ENCODE data around the gene PDPR. TPM values are rescaled to one million over a fixed set of nuclear protein-coding genes. Genes with fewer than 3 reads are reported as not detected.
"Not testable (repeated sequence)": the region's sequence is repeated elsewhere in the genome, so short reads cannot be mapped to it uniquely, and the experiment has no call there.

The PDPR gene
- total RNA-seq, 2 donors from 2014 or later = 32.7 to 34.3 TPM

- not testable (repeated sequence) for DNase-seq (ENCODE audit: low spot score in 2 of 2); ATAC-seq; H3K36me3 Mint-ChIP-seq; H3K9me3 Mint-ChIP-seq
- peak overlapping the region; percentile 2 to 51 for H3K27ac Mint-ChIP-seq
These were observed 4.2 kb downstream of the PDPR start for GRCh38 chr16:70118354-70118753.

- ATAC-seq; DNase-seq (ENCODE audit: low spot score in 2 of 2); H3K9me3 Mint-ChIP-seq: not testable (repeated sequence)
- peak overlapping the region in 1 of 2 donors; percentile 22 for H3K27ac Mint-ChIP-seq
- H3K36me3 Mint-ChIP-seq = peaks cover 9 to 11% of the 10 kb centered on the region in 2 donors
These were observed 4.6 kb downstream of the PDPR start for GRCh38 chr16:70118776-70119175.

- DNase-seq (ENCODE audit: low spot score in 2 of 2); ATAC-seq; H3K27ac Mint-ChIP-seq; H3K9me3 Mint-ChIP-seq: not testable (repeated sequence)
- peaks cover 9 to 13% of the 10 kb centered on the region in 2 donors for H3K36me3 Mint-ChIP-seq
These were observed 6.3 kb downstream of the PDPR start for GRCh38 chr16:70120398-70120797.

DNA sequence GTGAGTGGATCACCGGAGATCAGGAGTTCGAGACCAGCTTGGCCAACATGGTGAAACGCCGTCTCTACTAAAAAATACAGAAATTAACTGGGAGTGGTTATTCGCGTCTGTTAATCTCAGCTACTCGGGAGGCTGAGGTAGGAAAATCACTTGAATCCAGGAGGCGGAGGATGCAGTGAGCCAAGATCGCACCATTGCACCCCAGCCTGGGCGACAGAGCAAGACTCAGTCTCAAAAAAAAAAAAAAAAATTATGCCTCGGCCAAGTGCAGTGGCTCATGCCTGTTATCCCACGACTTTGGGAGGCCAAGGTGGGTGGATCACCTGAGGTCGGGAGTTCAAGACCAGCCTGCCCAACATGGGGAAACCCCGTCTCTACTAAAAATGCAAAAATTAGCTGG lies 9.7 kb downstream of the PDPR start:
- H3K27ac Mint-ChIP-seq = peak overlapping the region in 1 of 2 donors; percentile 29
- ATAC-seq, H3K9me3 Mint-ChIP-seq: not testable (repeated sequence)
- H3K36me3 Mint-ChIP-seq = peaks cover 9 to 13% of the 10 kb centered on the region in 2 donors
- DNase-seq (ENCODE audit: low spot score in 2 of 2) = peak in 1 of 2 donors; percentile 34

DNA sequence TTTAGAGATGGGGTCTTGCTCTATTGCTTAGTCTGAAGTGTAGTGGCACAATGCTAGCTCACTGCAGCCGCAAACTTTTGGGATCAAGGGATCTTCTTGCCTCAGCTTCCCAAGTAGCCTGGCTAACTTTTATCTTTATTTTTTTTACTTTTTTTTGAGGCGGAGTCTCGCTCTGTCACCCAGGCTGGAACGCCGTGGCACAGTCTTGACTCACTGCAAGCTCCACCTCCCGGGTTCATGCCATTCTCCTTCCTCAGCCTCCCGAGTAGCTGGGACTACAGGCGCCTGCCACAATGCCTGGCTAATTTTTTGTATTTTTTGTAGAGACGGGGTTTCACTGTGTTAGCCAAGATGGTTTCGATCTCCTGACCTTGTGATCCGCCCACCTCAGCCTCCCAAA lies 12.1 kb downstream of the PDPR start:
- not testable (repeated sequence) for ATAC-seq; DNase-seq (ENCODE audit: low spot score in 2 of 2); H3K9me3 Mint-ChIP-seq; H3K27ac Mint-ChIP-seq
- H3K36me3 Mint-ChIP-seq = peaks cover 9 to 13% of the 10 kb centered on the region in 2 donors

- H3K27ac Mint-ChIP-seq; DNase-seq (ENCODE audit: low spot score in 2 of 2): not testable (repeated sequence)
- H3K36me3 Mint-ChIP-seq = peaks cover 0 to 13% of the 10 kb centered on the region in 2 donors
These were observed 13.6 kb downstream of the PDPR start for GRCh38 chr16:70127706-70128105.

GRCh38 chr16:70128844-70129243 lies 14.7 kb downstream of the PDPR start:
- ATAC-seq; H3K27ac Mint-ChIP-seq; H3K36me3 Mint-ChIP-seq; DNase-seq (ENCODE audit: low spot score in 2 of 2); H3K9me3 Mint-ChIP-seq: not testable (repeated sequence)

More at GRCh38 chr16:70127706-70128105, 13.6 kb downstream of the PDPR start:
- not testable (repeated sequence) for ATAC-seq, H3K9me3 Mint-ChIP-seq

GRCh38 chr16:70135796-70136195 lies 21.7 kb downstream of the PDPR start:
- not testable (repeated sequence) for H3K36me3 Mint-ChIP-seq

GRCh38 chr16:70136595-70136994 lies 22.5 kb downstream of the PDPR start:
- not testable (repeated sequence) for H3K36me3 Mint-ChIP-seq; H3K9me3 Mint-ChIP-seq; H3K27ac Mint-ChIP-seq; DNase-seq (ENCODE audit: low spot score in 2 of 2); ATAC-seq

More at GRCh38 chr16:70135796-70136195, 21.7 kb downstream of the PDPR start:
- not testable (repeated sequence) for DNase-seq (ENCODE audit: low spot score in 2 of 2); ATAC-seq; H3K9me3 Mint-ChIP-seq
- peak overlapping the region; percentile 45 to 87 for H3K27ac Mint-ChIP-seq

- DNase-seq (ENCODE audit: low spot score in 2 of 2); H3K9me3 Mint-ChIP-seq; ATAC-seq; H3K27ac Mint-ChIP-seq: not testable (repeated sequence)
- H3K36me3 Mint-ChIP-seq = peaks cover 6 to 15% of the 10 kb centered on the region in 2 donors
These were observed 28.6 kb downstream of the PDPR start for GRCh38 chr16:70142739-70143138.

- ATAC-seq; H3K9me3 Mint-ChIP-seq; DNase-seq (ENCODE audit: low spot score in 2 of 2): not testable (repeated sequence)
- H3K36me3 Mint-ChIP-seq = peaks cover 6 to 15% of the 10 kb centered on the region in 2 donors
- H3K27ac Mint-ChIP-seq = peak overlapping the region; percentile 8 to 59
These were observed 29.2 kb downstream of the PDPR start for GRCh38 chr16:70143231-70143895.

DNA sequence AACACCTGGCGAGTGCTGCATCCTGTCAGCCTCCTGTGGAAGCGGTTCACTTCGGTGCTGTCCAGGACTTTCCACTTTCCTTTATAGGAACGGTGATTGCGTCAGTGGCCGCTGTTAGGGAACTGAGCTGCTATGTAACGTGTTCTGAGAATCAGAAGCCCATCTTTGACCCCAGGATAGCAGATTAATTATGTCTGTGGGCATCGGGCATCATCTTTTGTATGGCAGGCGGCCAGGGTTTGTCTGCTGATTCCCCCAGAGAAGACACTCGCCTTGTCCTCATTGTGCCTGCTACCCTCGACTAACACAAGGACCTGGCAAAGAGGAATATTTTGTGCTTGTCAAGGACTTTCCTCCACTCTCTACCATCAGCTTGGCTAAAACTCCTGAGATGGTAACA lies 33.7 kb downstream of the PDPR start:
- not testable (repeated sequence) for H3K27ac Mint-ChIP-seq; ATAC-seq; DNase-seq (ENCODE audit: low spot score in 2 of 2); H3K9me3 Mint-ChIP-seq
- H3K36me3 Mint-ChIP-seq = peaks cover 13 to 17% of the 10 kb centered on the region in 2 donors

DNA sequence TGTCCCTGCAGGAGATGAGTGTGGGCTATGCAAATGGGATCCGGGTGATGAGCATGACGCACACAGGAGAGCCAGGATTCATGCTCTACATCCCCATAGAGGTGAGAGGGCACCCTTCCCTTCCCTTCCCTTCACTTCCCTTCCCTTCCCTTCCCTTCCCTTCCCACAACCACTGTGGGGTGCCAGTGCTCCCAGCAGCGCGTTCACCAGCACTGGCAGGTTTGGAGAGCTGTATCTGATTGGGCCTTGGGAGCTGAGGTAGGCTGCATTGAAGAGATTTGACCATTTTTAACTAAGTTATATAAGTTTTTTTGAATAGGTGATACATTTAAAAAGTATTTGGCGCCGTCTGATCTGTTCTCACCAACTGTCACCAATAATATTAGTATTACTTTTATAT lies 34.3 kb downstream of the PDPR start:
- H3K36me3 Mint-ChIP-seq = peaks cover 10 to 17% of the 10 kb centered on the region in 2 donors
- not testable (repeated sequence) for H3K9me3 Mint-ChIP-seq; DNase-seq (ENCODE audit: low spot score in 2 of 2); ATAC-seq
- H3K27ac Mint-ChIP-seq = peak overlapping the region in 1 of 2 donors; percentile 26

GRCh38 chr16:70149296-70149695 lies 35.2 kb downstream of the PDPR start:
- H3K27ac Mint-ChIP-seq = peak overlapping the region in 1 of 2 donors; percentile 45
- H3K9me3 Mint-ChIP-seq; ATAC-seq; DNase-seq (ENCODE audit: low spot score in 2 of 2): not testable (repeated sequence)
- H3K36me3 Mint-ChIP-seq = peaks cover 7 to 16% of the 10 kb centered on the region in 2 donors

GRCh38 chr16:70151391-70151790 lies 37.3 kb downstream of the PDPR start:
- peak overlapping the region; percentile 4 to 25 for H3K27ac Mint-ChIP-seq

GRCh38 chr16:70151941-70152509 lies 37.9 kb downstream of the PDPR start:
- ATAC-seq (no peak), DNase-seq (ENCODE audit: low spot score in 2 of 2) (no peak)
- H3K36me3 Mint-ChIP-seq = peaks cover 4 to 18% of the 10 kb centered on the region in 2 donors
- H3K27ac Mint-ChIP-seq = peak overlapping the region in 1 of 2 donors; percentile 4
- H3K9me3 Mint-ChIP-seq = no peaks in the 10 kb centered on the region

More at GRCh38 chr16:70151391-70151790, 37.3 kb downstream of the PDPR start:
- peaks cover 4 to 16% of the 10 kb centered on the region in 2 donors for H3K36me3 Mint-ChIP-seq
- ATAC-seq (no peak), DNase-seq (ENCODE audit: low spot score in 2 of 2) (no peak)
- no peaks in the 10 kb centered on the region for H3K9me3 Mint-ChIP-seq

- no peak for ATAC-seq
- no peak for DNase-seq (ENCODE audit: low spot score in 2 of 2)
- Mint-ChIP-seq H3K9me3 (no peaks in the 10 kb centered on the region), H3K27ac (peak overlapping the region in 1 of 2 donors; percentile 4), H3K36me3 (peaks cover 4 to 25% of the 10 kb centered on the region in 2 donors)
These were observed 38.6 kb downstream of the PDPR start for GRCh38 chr16:70152578-70153302.

Data from activated naive CD4-positive, alpha-beta T cell treated with anti-CD3 and anti-CD28 coated beads, Interleukin-2, amount 50 U/mL, for 72 hours (primary cell).